HG03457 (cell line): ENCODE results near the gene RASSF7.

ENCODE experiments used
- ATAC-seq: cut with Tn5 transposase; IDR thresholded peaks from one replicate; pipeline ENCODE4 v1.9.1; 2021; ENCODE audit warnings: moderate number of reproducible peaks; ENCODE audit not compliant: unreplicated experiment

RASSF7 gene

DNA sequence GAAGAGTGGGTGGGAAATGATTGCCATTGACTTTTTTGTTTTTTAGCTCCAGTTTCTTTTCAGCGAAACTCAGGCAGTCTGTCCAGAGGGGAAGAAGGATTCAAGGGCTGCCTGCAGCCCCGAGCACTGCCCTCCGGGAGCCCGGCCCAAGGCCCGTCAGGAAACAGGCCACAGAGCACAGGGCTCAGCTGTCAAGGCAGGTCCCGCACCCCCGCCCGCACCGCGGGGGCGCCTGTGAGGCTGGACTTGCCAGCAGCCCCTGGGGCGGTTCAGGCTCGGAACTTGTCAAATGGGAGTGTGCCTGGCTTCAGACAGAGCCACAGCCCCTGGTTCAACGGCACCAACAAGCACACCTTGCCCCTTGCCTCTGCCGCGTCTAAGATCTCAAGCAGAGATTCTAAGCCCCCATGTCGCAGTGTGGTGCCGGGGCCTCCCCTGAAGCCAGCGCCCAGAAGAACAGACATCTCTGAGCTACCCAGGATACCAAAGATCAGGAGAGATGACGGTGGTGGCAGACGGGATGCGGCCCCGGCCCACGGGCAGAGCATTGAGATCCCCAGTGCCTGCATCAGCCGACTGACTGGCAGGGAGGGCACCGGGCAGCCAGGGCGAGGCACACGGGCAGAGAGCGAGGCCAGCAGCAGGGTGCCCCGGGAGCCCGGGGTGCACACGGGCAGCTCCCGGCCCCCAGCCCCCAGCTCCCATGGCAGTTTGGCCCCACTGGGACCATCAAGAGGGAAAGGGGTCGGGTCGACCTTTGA lies 46.4 kb downstream of the RASSF7 start:
- no peak for ATAC-seq

DNA sequence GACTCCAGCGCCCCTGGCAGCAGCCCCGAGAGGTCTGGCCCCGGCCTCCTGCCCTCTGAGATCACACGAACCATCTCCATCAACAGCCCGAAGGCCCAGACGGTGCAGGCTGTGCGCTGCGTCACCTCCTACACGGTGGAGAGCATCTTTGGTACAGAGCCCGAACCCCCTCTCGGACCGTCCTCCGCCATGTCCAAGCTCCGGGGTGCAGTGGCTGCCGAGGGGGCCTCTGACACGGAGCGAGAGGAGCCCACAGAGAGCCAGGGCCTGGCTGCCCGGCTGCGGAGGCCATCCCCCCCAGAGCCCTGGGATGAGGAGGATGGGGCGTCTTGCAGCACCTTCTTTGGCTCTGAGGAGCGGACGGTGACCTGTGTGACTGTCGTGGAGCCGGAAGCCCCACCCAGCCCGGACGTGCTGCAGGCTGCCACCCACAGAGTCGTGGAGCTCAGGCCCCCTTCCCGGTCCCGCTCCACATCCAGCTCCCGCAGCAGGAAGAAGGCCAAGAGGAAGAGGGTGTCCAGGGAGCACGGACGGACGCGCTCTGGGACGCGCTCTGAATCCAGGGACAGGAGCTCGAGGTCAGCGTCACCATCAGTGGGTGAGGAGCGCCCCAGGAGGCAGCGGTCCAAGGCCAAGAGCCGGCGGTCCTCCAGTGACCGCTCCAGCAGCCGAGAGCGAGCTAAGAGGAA lies 47.3 kb downstream of the RASSF7 start:
- ATAC-seq, result no peak

DNA sequence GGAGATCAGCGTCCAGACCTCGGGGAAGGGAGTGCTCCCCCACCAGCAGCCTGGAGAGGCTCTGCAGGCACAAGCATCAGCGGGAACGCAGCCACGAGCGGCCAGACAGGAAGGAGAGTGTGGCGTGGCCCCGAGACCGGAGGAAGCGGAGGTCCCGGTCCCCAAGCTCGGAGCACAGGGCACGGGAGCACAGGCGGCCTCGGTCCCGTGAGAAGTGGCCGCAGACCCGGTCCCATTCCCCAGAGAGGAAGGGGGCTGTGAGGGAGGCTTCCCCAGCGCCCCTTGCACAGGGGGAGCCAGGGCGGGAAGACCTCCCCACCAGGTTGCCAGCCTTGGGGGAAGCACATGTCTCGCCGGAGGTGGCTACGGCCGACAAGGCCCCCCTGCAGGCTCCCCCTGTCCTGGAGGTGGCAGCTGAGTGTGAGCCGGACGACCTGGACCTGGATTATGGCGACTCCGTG lies 48.1 kb downstream of the RASSF7 start:
- ATAC-seq, result no peak

DNA sequence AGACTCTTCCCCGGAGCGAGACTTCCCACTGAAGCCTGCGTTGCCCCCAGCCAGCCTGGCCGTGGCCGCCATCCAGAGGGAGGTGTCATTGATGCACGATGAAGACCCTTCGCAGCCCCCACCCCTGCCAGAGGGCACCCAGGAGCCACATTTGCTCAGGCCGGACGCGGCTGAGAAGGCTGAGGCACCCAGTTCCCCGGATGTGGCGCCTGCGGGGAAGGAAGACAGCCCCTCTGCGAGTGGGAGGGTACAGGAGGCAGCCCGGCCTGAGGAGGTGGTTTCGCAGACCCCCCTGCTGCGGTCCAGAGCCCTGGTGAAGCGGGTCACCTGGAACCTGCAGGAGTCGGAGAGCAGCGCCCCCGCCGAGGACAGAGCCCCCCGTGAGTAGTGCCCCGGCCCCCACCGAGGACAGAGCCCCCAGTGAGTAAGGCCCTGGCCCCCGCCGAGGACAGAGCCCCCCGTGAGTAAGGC lies 48.6 kb downstream of the RASSF7 start:
- no peak for ATAC-seq

DNA sequence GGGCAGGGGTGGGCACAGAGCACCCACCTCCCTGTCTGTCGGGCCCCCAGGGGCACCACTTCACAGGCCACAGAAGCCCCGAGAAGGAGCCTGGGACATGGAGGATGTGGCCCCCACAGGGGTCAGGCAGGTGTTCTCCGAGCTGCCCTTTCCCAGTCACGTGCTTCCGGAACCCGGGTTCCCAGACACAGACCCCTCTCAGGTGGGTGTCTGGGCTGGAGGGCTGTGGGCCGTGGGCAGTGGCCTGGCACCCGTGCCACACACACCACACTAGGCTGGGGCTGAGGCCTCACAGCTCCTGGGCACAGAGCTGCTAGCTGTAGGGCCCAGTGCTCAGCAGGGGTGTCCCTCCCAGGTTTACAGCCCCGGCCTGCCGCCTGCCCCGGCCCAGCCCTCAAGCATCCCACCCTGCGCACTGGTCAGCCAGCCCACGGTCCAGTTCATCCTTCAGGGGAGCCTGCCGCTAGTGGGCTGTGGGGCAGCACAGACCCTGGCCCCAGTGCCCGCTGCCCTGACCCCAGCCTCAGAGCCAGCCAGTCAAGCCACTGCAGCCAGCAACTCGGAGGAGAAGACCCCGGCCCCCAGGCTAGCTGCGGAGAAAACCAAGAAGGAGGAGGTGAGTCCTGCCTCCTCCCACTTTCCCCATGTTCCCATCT lies 49.5 kb downstream of the RASSF7 start:
- ATAC-seq, result no peak

GRCh38 chr11:611001-611996 lies 50.5 kb downstream of the RASSF7 start:
- ATAC-seq, result no peak

DNA sequence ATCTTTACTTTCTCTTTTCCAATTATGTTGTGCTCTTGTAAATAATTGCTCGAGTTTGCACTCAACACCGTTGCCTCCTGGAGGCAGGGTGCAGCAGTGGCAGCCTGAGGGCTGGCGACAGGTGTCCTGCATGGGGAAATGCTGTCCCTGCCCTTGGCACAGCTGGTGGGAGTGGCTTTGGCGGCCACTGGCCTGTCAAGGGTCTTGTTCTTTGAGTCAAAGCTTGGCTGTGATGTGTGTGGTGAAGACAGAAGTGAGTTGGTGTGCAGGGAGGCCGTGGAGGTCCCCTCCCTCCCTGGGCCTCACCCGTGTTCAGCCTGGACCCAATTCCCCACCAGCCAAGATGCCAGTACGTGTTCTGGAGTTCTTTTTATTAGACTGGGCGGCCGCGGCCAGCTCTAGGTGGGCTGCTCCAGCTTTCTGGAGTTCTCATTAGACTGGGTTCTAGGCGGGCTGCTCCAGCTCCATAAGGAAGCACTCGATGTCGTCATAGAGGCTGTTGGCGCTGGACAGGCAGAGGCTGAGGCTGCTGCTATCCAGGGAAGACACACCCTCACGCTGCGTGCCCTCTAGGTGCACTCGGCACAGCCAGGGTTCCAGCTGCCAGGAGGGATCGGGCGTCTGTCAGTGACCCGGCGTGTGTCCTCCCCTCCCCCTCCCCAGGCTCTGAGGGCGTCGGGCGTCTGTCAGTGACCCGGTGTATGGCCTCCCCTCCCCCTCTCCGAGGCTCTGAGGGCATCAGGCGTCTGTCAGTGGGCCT lies 51.6 kb downstream of the RASSF7 start:
- ATAC-seq, result no peak

DNA sequence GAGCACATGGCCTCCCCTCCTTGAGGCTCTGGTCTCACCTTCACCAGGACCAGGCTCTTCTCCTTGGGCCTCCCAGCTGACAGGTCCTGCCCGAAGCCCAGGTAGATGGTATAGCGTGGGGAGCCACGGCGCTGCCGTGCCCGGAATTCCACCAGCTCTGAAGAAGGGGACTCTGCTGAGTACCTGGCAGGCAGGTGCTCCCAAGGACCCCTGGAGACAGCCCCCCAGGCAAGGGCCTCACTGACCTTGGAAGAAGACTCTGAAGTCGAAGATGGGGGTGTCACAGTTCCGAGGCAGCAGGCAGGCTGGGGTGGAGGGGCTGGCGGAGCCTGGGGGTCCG lies 52.2 kb downstream of the RASSF7 start:
- ATAC-seq, result no peak

DNA sequence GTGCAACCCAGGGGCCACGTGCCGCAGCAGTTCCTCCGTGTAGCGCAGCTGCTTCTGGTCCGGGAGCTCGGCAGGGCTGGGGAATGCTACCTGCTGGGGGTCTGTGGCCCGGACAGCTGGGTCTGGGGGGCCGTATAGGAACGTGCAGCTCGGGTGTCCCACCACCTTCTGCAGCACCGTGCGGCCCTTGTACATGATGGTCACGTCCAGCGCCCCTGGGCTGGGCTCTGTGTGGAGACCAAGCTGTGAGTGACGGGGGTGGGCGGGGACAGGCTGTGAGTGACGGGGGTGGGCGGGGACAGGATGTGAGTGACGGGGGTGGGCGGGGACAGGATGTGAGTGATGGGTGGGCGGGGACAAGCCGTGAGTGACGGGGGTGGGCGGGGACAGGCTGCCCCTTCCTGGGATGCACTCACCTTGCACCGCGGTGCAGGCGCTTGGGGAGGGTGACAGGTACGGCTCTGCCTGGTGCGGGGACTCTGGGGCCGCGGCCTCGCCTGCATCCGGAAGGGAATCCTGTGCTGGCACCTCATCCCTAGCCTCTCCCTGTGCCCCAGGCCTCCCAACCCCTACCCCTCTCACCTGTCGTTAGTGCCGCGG lies 52.7 kb downstream of the RASSF7 start:
- no peak for ATAC-seq
